IMR-90 (cell line): ENCODE data around the gene MBD3L2B. TPM values are rescaled to one million over a fixed set of nuclear protein-coding genes. Genes with fewer than 3 reads are reported as not detected.

ENCODE experiments used
- ATAC-seq: fragments of 200-7000 bp; cut with Tn5 transposase; 2 replicates; pipeline ENCODE4 v1.9.1; 2020; ENCODE audit warnings: low read depth, mild to moderate bottlenecking, moderate library complexity
- BruUV-seq: library from RNA; stranded (reverse); fragments of 400-500 nt; replicated peaks from 2 replicates; lab custom pipeline; 2021; lab: Mats Ljungman, UMichigan
- CTCF ChIA-PET: fragments of 300-600 bp; formaldehyde crosslinking; extraction: SDS; loops from one replicate; lab custom pipeline; 2021; ENCODE audit warnings: antibody characterized with exemption; lab: Yijun Ruan, JAX
- POLR2A ChIA-PET: fragments of 300-600 bp; sonication (Branson Sonifier 250); formaldehyde crosslinking; loops from one replicate; lab custom pipeline; 2022; ENCODE audit warnings: antibody characterized with exemption; ENCODE audit not compliant: unreplicated experiment; lab: Charles Lee
- DNase-seq: peaks from one replicate; pipeline ENCODE4 v3.0.0; 2013
- H2AFZ ChIP-seq: replicated peaks from 2 replicates; pipeline ENCODE3; 2013; ENCODE audit warnings: low read length, mild to moderate bottlenecking; ENCODE audit not compliant: poor library complexity
- H2AK5ac ChIP-seq: 2 replicates; pipeline ENCODE4 v1.6.1; 2013; ENCODE audit warnings: low read depth, low read length, inconsistent platforms
- H2AK9ac ChIP-seq: replicated peaks from 2 replicates; pipeline ENCODE3; 2013; ENCODE audit warnings: mild to moderate bottlenecking, low read depth, low read length, moderate library complexity; ENCODE audit not compliant: poor library complexity
- H2BK120ac ChIP-seq: 2 replicates; pipeline ENCODE4 v1.6.1; 2013; ENCODE audit warnings: low read depth, low read length, inconsistent platforms
- H2BK15ac ChIP-seq: 3 replicates; pipeline ENCODE4 v1.6.1; 2013; ENCODE audit warnings: low read depth, low read length, inconsistent platforms
- H2BK20ac ChIP-seq: 2 replicates; pipeline ENCODE4 v1.6.1; 2013; ENCODE audit warnings: low read depth, mild to moderate bottlenecking, inconsistent platforms, low read length, moderate library complexity
- H2BK5ac ChIP-seq: 2 replicates; pipeline ENCODE4 v1.6.1; 2013; ENCODE audit warnings: mild to moderate bottlenecking, low read depth, low read length, inconsistent platforms; ENCODE audit not compliant: poor library complexity, severe bottlenecking
- H3K14ac ChIP-seq: replicated peaks from 2 replicates; pipeline ENCODE4 v1.6.1; 2013; ENCODE audit warnings: low read depth, low read length, inconsistent platforms
- H3K18ac ChIP-seq: 2 replicates; pipeline ENCODE4 v1.6.1; 2013; ENCODE audit warnings: low read depth, low read length, control low read depth
- H3K23ac ChIP-seq: 2 replicates; pipeline ENCODE4 v1.6.1; 2013; ENCODE audit warnings: low read depth, low read length, inconsistent platforms
- H3K27ac ChIP-seq: 2 replicates; pipeline ENCODE4 v1.5.1; 2013; ENCODE audit warnings: mild to moderate bottlenecking, control low read depth, low read length; ENCODE audit not compliant: insufficient read depth
- H3K27me3 ChIP-seq: 2 replicates; pipeline ENCODE4 v1.6.1; 2013; ENCODE audit warnings: low read length; ENCODE audit not compliant: control insufficient read depth, insufficient read depth
- H3K36me3 ChIP-seq: 2 replicates; pipeline ENCODE4 v1.6.1; 2013; ENCODE audit warnings: low read length, mixed read lengths; ENCODE audit not compliant: control insufficient read depth, insufficient read depth
- H3K4ac ChIP-seq: 2 replicates; pipeline ENCODE4 v1.6.1; 2013; ENCODE audit warnings: low read depth, low read length, inconsistent platforms
- H3K4me1 ChIP-seq: 2 replicates; pipeline ENCODE4 v1.6.1; 2013; ENCODE audit warnings: low read length, mixed read lengths; ENCODE audit not compliant: control insufficient read depth, insufficient read depth
- H3K4me2 ChIP-seq: 2 replicates; pipeline ENCODE4 v1.6.1; 2013; ENCODE audit warnings: low read depth, mild to moderate bottlenecking, control low read depth, low read length, moderate library complexity
- H3K4me3 ChIP-seq: 2 replicates; pipeline ENCODE4 v1.5.1; 2013; ENCODE audit warnings: low read depth, mild to moderate bottlenecking, control low read depth, low read length, moderate library complexity; ENCODE audit not compliant: insufficient read depth
- H3K56ac ChIP-seq: 2 replicates; pipeline ENCODE4 v1.6.1; 2013; ENCODE audit warnings: low read length, inconsistent platforms; ENCODE audit not compliant: insufficient read depth; ENCODE audit errors: extremely low read depth
- H3K79me1 ChIP-seq, 2 experiments: 2 replicates each; pipeline ENCODE4 v1.6.1; 2013; ENCODE audit warnings: low read length in 2 of 2, inconsistent platforms in 1 of 2, low read depth in 1 of 2
- H3K9ac ChIP-seq: 2 replicates; pipeline ENCODE4 v1.6.1; 2013; ENCODE audit warnings: low read depth, low read length, control low read depth
- H3K9me1 ChIP-seq: 2 replicates; pipeline ENCODE4 v1.6.1; 2013; ENCODE audit warnings: low read length, inconsistent platforms; ENCODE audit not compliant: insufficient read depth
- H3K9me3 ChIP-seq: 2 replicates; pipeline ENCODE4 v1.6.1; 2013; ENCODE audit warnings: low read length; ENCODE audit not compliant: control insufficient read depth, insufficient read depth
- H4K20me1 ChIP-seq: 2 replicates; pipeline ENCODE4 v1.6.1; 2013; ENCODE audit warnings: low read length, inconsistent platforms; ENCODE audit not compliant: insufficient read depth
- H4K5ac ChIP-seq: 2 replicates; pipeline ENCODE4 v1.6.1; 2013; ENCODE audit warnings: mild to moderate bottlenecking, low read depth, low read length, control low read depth
- H4K8ac ChIP-seq, 2 experiments: 2 replicates each; pipeline ENCODE4 v1.6.1; 2013; ENCODE audit warnings: low read depth in 2 of 2, low read length in 2 of 2, control low read depth in 1 of 2, inconsistent platforms in 1 of 2
- H4K91ac ChIP-seq: 2 replicates; pipeline ENCODE4 v1.6.1; 2013; ENCODE audit warnings: low read depth, low read length, inconsistent platforms; ENCODE audit not compliant: insufficient read depth
- BHLHE40 ChIP-seq: fragments of 150-350 bp; IDR thresholded peaks from 2 replicates; pipeline ENCODE4 v1.6.1; 2016; ENCODE audit warnings: mild to moderate bottlenecking, low read depth, low read length
- CEBPB ChIP-seq: IDR thresholded peaks from 2 replicates; pipeline ENCODE4 v1.6.1; 2012; ENCODE audit warnings: low read depth, low read length, improper control_type of control experiment
- CHD1 ChIP-seq: IDR thresholded peaks from 2 replicates; pipeline ENCODE4 v1.6.1; 2012; ENCODE audit warnings: low read depth, low read length, improper control_type of control experiment
- FOS ChIP-seq: fragments of 150-350 bp; IDR thresholded peaks from 2 replicates; pipeline ENCODE4 v1.6.1; 2016; ENCODE audit warnings: low read depth, low read length
- MAFK ChIP-seq: IDR thresholded peaks from 2 replicates; pipeline ENCODE4 v1.6.1; 2012; ENCODE audit warnings: low read depth, low read length, improper control_type of control experiment
- MAZ ChIP-seq: IDR thresholded peaks from 2 replicates; pipeline ENCODE4 v1.6.1; 2012; ENCODE audit warnings: low read depth, mild to moderate bottlenecking, low read length, improper control_type of control experiment, moderate library complexity, borderline replicate concordance
- MXI1 ChIP-seq: IDR thresholded peaks from 2 replicates; pipeline ENCODE4 v1.6.1; 2012; ENCODE audit warnings: low read depth, mild to moderate bottlenecking, low read length, moderate library complexity, borderline replicate concordance
- NFE2L2 ChIP-seq: fragments of 150-350 bp; IDR thresholded peaks from 2 replicates; pipeline ENCODE4 v1.6.1; 2016; ENCODE audit warnings: low read depth, mild to moderate bottlenecking, low read length
- POLR2A ChIP-seq: IDR thresholded peaks from 2 replicates; pipeline ENCODE4 v1.6.1; 2012; ENCODE audit warnings: mild to moderate bottlenecking, low read depth, low read length
- RAD21 ChIP-seq: IDR thresholded peaks from 2 replicates; pipeline ENCODE4 v1.6.1; 2012; ENCODE audit warnings: low read length, improper control_type of control experiment
- RCOR1 ChIP-seq: IDR thresholded peaks from 2 replicates; pipeline ENCODE4 v1.6.1; 2012; ENCODE audit warnings: mild to moderate bottlenecking, low read length, improper control_type of control experiment; ENCODE audit not compliant: insufficient replicate concordance
- RFX5 ChIP-seq: IDR thresholded peaks from 2 replicates; pipeline ENCODE4 v1.8.0; 2012; ENCODE audit warnings: low read depth, mild to moderate bottlenecking, low read length, moderate library complexity
- SMC3 ChIP-seq: fragments of 150-350 bp; IDR thresholded peaks from 2 replicates; pipeline ENCODE4 v1.6.1; 2016; ENCODE audit warnings: low read depth, mild to moderate bottlenecking, antibody characterized with exemption, low read length, moderate library complexity
- WGBS, 2 experiments: methylation state at CpG; one replicate each; pipeline versions ENCODE4 v1.1.5 to v1.1.7; 2013; ENCODE audit warnings: missing lambda C conversion rate in 2 of 2; ENCODE audit not compliant: insufficient read length in 1 of 2; ENCODE audit errors: extremely low coverage in 2 of 2; 5-methylcytosine and 5-hydroxymethylcytosine counted together
- dilution Hi-C: fragments of 300-500 bp; cut with HindIII; formaldehyde crosslinking; loops from one replicate; pipeline ENCODE4 v1.14.3; 2018; ENCODE audit warnings: low sequenced_read_pairs; ENCODE audit not compliant: unreplicated experiment
- in situ Hi-C: fragments of 300-500 bp; cut with MboI; formaldehyde crosslinking; loops from 3 replicates; pipeline ENCODE4 v1.14.3; 2019; ENCODE audit warnings: low sequenced_read_pairs, inconsistent platforms, mixed read lengths
- intact Hi-C: fragments of 100-400 bp; cut with micrococcal nuclease; formaldehyde crosslinking; loops from 2 replicates; pipeline ENCODE4 v1.10.0; 2022
- polyA plus RNA-seq, 3 experiments: library from polyadenylated mRNA; depleted of rRNA; stranded (reverse); fragments of >200 nt; gene quantifications; 2 replicates each; pipeline ENCODE4 v1.2.3, GENCODE V29; 2012; ENCODE audit warnings: low replicate concordance in 1 of 3
- total RNA-seq: library from RNA; depleted of rRNA; stranded (reverse); fragments of >200 nt; gene quantifications from 2 replicates; pipeline ENCODE4 v1.2.3, GENCODE V29; 2012
- TF ChIP-seq, protein P1 (sequence below): conservative IDR thresholded peaks from 2 replicates; pipeline ENCODE4 v1.5.1; 2012; ENCODE audit warnings: mild to moderate bottlenecking, low read depth, low read length, improper control_type of control experiment
- TF ChIP-seq, protein P2 (sequence below): fragments of 150-350 bp; IDR thresholded peaks from 2 replicates; pipeline ENCODE4 v1.6.1; 2017; ENCODE audit warnings: mild to moderate bottlenecking, antibody characterized with exemption, low read length, low read depth
- TF ChIP-seq, protein P3 (sequence below): fragments of 150-350 bp; IDR thresholded peaks from 2 replicates; pipeline ENCODE4 v1.6.1; 2016; ENCODE audit warnings: low read depth, mild to moderate bottlenecking, low read length, moderate library complexity, borderline replicate concordance

MBD3L2B gene
- total and polyA plus RNA-seq, 2 of the 4 experiments (the other 2 are of a cell fraction), result not detected

GRCh38 chr19:7013678-7014077 is 7.6 kb downstream of the MBD3L2B start:
- in situ Hi-C loops (no loop called here), intact Hi-C loops (no loop called here), dilution Hi-C loops (no loop called here)
- Histone ChIP-seq H3K27ac (no peak overlapping the region), H3K14ac (no peak overlapping the region), H3K4me2 (no peak overlapping the region), H3K79me1 (no peaks in the 10 kb centered on the region), H3K27me3 (no peaks in the 10 kb centered on the region), H3K18ac (no peak overlapping the region), H4K91ac (no peak overlapping the region), H3K9me3 (peaks cover 16% of the 10 kb centered on the region), H2AFZ (no peak overlapping the region), H2BK5ac (no peak overlapping the region), H3K4me3 (no peak overlapping the region), H3K56ac (no peak overlapping the region), H4K20me1 (no peaks in the 10 kb centered on the region), H4K8ac (no peak overlapping the region), H2BK20ac (no peak overlapping the region), H4K5ac (no peak overlapping the region), H2BK15ac (no peak overlapping the region), H2AK5ac (no peak overlapping the region), H3K4me1 (no peaks in the 10 kb centered on the region), H3K9ac (no peak overlapping the region), H3K23ac (no peak overlapping the region), H2BK120ac (no peak overlapping the region), H3K4ac (no peak overlapping the region), H3K9me1 (no peaks in the 10 kb centered on the region), H3K36me3 (no peaks in the 10 kb centered on the region), H2AK9ac (no peak overlapping the region)
- CTCF ChIA-PET, result no interaction called here
- ATAC-seq, result no peak
- TF ChIP-seq, protein P1, sequence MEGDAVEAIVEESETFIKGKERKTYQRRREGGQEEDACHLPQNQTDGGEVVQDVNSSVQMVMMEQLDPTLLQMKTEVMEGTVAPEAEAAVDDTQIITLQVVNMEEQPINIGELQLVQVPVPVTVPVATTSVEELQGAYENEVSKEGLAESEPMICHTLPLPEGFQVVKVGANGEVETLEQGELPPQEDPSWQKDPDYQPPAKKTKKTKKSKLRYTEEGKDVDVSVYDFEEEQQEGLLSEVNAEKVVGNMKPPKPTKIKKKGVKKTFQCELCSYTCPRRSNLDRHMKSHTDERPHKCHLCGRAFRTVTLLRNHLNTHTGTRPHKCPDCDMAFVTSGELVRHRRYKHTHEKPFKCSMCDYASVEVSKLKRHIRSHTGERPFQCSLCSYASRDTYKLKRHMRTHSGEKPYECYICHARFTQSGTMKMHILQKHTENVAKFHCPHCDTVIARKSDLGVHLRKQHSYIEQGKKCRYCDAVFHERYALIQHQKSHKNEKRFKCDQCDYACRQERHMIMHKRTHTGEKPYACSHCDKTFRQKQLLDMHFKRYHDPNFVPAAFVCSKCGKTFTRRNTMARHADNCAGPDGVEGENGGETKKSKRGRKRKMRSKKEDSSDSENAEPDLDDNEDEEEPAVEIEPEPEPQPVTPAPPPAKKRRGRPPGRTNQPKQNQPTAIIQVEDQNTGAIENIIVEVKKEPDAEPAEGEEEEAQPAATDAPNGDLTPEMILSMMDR, result no peak
- TF ChIP-seq SMC3, result no peak
- no peak for TF ChIP-seq RCOR1
- TF ChIP-seq, protein P2, sequence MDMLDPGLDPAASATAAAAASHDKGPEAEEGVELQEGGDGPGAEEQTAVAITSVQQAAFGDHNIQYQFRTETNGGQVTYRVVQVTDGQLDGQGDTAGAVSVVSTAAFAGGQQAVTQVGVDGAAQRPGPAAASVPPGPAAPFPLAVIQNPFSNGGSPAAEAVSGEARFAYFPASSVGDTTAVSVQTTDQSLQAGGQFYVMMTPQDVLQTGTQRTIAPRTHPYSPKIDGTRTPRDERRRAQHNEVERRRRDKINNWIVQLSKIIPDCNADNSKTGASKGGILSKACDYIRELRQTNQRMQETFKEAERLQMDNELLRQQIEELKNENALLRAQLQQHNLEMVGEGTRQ, result no peak
- TF ChIP-seq, protein P3, sequence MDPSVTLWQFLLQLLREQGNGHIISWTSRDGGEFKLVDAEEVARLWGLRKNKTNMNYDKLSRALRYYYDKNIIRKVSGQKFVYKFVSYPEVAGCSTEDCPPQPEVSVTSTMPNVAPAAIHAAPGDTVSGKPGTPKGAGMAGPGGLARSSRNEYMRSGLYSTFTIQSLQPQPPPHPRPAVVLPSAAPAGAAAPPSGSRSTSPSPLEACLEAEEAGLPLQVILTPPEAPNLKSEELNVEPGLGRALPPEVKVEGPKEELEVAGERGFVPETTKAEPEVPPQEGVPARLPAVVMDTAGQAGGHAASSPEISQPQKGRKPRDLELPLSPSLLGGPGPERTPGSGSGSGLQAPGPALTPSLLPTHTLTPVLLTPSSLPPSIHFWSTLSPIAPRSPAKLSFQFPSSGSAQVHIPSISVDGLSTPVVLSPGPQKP, result no peak
- TF ChIP-seq RFX5, result no peak
- TF ChIP-seq RAD21, result no peak
- no peak for TF ChIP-seq FOS
- TF ChIP-seq CEBPB, result no peak
- TF ChIP-seq MAZ, result no peak
- TF ChIP-seq BHLHE40, result no peak
- no peak for TF ChIP-seq MXI1
- no peak for TF ChIP-seq POLR2A
- no peak for TF ChIP-seq CHD1
- no peak for TF ChIP-seq NFE2L2
- no peak for TF ChIP-seq MAFK
- POLR2A ChIA-PET, result no interaction called here
- BruUV-seq, result no TSS peak
- DNase-seq, result no peak
- WGBS, 2 experiments, result no CpG with 5 or more reads among the region's 4 CpGs
